Measurements from ENCODE around the gene CNOT11.

Gene CNOT11

DNA sequence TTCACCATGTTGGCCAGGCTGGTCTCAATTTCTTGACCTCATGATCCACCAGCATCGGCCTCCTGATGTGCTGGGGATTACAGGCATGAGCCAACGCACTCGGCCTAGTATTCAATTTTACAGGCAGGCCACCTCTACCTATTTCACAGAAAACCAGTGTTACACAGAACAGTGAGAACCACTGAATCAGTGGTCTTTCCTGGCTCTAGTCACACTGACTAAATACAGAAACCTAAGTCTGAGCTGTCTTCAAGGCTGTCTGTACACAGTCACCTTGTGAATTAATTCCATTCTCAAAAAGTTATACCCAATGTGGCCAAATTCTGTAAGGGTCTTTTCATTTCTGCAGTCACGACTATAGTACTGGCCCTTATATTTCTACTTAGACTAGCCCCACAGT is 52.3 kb downstream of the CNOT11 start:
- peak overlapping the region; percentile 30 for H3K27ac ChIP-seq
- H3K36me3 ChIP-seq, result peaks cover 40% of the 10 kb centered on the region
- DNase-seq, result no peak
- no peaks in the 10 kb centered on the region for H3K9me3 ChIP-seq (ENCODE audit: severe bottlenecking)
- H3K4me3 ChIP-seq (ENCODE audit: low read depth, low read length), result no peak overlapping the region
- TF ChIP-seq, protein P1, sequence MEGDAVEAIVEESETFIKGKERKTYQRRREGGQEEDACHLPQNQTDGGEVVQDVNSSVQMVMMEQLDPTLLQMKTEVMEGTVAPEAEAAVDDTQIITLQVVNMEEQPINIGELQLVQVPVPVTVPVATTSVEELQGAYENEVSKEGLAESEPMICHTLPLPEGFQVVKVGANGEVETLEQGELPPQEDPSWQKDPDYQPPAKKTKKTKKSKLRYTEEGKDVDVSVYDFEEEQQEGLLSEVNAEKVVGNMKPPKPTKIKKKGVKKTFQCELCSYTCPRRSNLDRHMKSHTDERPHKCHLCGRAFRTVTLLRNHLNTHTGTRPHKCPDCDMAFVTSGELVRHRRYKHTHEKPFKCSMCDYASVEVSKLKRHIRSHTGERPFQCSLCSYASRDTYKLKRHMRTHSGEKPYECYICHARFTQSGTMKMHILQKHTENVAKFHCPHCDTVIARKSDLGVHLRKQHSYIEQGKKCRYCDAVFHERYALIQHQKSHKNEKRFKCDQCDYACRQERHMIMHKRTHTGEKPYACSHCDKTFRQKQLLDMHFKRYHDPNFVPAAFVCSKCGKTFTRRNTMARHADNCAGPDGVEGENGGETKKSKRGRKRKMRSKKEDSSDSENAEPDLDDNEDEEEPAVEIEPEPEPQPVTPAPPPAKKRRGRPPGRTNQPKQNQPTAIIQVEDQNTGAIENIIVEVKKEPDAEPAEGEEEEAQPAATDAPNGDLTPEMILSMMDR (IDR thresholded peaks at IDR 0.05; ENCODE audit: low read depth, low read length), result no peak
- H3K27me3 ChIP-seq (ENCODE audit: insufficient read depth, low read depth, severe bottlenecking), result no peaks in the 10 kb centered on the region

GRCh38 chr2:101305492-101306078 is 52.9 kb downstream of the CNOT11 start:
- peak; percentile 22 for DNase-seq
- H3K9me3 ChIP-seq (ENCODE audit: severe bottlenecking), result no peaks in the 10 kb centered on the region
- H3K4me3 ChIP-seq (ENCODE audit: low read depth, low read length), result no peak overlapping the region
- peak overlapping the region; percentile 30 for H3K27ac ChIP-seq
- no peaks in the 10 kb centered on the region for H3K27me3 ChIP-seq (ENCODE audit: insufficient read depth, low read depth, severe bottlenecking)
- TF ChIP-seq, protein P1 (IDR thresholded peaks at IDR 0.05; ENCODE audit: low read depth, low read length), result no peak
- peaks cover 40% of the 10 kb centered on the region for H3K36me3 ChIP-seq

DNA sequence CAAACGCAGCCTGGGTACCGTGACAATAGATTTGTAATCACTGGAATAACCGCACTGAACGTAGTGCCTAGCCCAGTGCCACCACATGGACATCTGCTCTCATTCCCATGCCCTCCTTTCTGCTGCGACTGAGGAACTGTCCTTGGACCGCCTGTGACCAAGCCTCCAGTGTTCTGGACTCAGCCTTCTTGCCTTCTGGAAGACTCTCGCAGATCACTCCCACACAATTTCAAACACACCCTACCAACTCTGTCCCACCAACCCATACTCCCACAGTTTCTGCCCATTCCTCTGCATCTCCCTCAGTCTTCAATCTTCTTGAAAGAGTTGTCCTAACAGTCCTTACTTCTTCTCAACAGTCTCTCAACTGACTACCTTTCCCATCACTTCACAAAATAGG is 53.7 kb downstream of the CNOT11 start:
- Histone ChIP-seq H3K27me3 (ENCODE audit: insufficient read depth, low read depth, severe bottlenecking) (no peaks in the 10 kb centered on the region), H3K9me3 (ENCODE audit: severe bottlenecking) (no peaks in the 10 kb centered on the region), H3K27ac (no peak overlapping the region; the same call in 1 of the 2 replicates), H3K36me3 (peaks cover 40% of the 10 kb centered on the region), H3K4me3 (ENCODE audit: low read depth, low read length) (no peak overlapping the region)
- TF ChIP-seq, protein P1 (IDR thresholded peaks at IDR 0.05; ENCODE audit: low read depth, low read length), result no peak
- no peak for DNase-seq

- H3K4me3 ChIP-seq (ENCODE audit: low read depth, low read length), result peak overlapping the region; percentile 75
- peak overlapping the region; percentile 86 for H3K27ac ChIP-seq
Measured at GRCh38 chr2:101307503-101307902, 54.8 kb downstream of the CNOT11 start.

DNA sequence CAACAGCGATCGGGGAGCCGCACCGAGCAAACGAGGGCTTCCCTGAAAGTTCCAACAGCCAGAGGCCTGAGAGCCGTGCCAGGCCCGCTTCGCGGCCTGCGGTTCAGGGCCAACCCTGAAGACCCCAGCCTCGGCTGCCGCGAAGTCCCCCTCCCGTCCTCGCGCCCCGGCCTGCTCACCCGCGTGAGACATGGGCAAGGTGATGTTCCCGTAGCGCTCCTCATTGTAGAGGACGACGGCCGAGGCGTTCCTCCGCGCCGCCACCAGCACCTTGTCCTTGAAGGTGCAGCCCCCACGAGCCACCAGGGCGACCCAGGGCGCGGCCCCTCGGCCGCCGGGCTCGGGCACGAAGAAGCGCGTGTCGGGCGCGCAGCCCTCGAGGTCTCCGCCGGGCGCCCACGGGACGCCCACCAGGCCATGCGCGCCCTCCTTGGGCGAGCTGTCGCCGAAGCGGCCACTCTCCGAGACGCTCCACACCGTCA is 55.3 kb downstream of the CNOT11 start:
- TF ChIP-seq, protein P1 (IDR thresholded peaks at IDR 0.05; ENCODE audit: low read depth, low read length), result no peak
- H3K4me3 ChIP-seq (ENCODE audit: low read depth, low read length), result peak overlapping the region; percentile 75
- DNase-seq, result peak; percentile 25

More at GRCh38 chr2:101307503-101307902, 54.8 kb downstream of the CNOT11 start:
- Histone ChIP-seq H3K9me3 (ENCODE audit: severe bottlenecking) (no peaks in the 10 kb centered on the region), H3K36me3 (peaks cover 34% of the 10 kb centered on the region), H3K27me3 (ENCODE audit: insufficient read depth, low read depth, severe bottlenecking) (no peaks in the 10 kb centered on the region)
- no peak for DNase-seq
- TF ChIP-seq, protein P1 (IDR thresholded peaks at IDR 0.05; ENCODE audit: low read depth, low read length), result no peak

More for the DNA sequence above, 55.3 kb downstream of the CNOT11 start:
- Histone ChIP-seq H3K27ac (peak overlapping the region; percentile 86), H3K27me3 (ENCODE audit: insufficient read depth, low read depth, severe bottlenecking) (no peaks in the 10 kb centered on the region), H3K36me3 (peaks cover 32% of the 10 kb centered on the region), H3K9me3 (ENCODE audit: severe bottlenecking) (no peaks in the 10 kb centered on the region)
